HG02798 (cell line): ENCODE data around the gene GNG11.
"Not testable (repeated sequence)": the region's sequence is repeated elsewhere in the genome, so short reads cannot be mapped to it uniquely, and the experiment has no call there.

Experiments used
- ATAC-seq: cut with Tn5 transposase; IDR thresholded peaks from one replicate; pipeline ENCODE4 v1.9.1; 2021; ENCODE audit warnings: mild to moderate bottlenecking; ENCODE audit not compliant: unreplicated experiment, poor library complexity

The GNG11 gene

DNA sequence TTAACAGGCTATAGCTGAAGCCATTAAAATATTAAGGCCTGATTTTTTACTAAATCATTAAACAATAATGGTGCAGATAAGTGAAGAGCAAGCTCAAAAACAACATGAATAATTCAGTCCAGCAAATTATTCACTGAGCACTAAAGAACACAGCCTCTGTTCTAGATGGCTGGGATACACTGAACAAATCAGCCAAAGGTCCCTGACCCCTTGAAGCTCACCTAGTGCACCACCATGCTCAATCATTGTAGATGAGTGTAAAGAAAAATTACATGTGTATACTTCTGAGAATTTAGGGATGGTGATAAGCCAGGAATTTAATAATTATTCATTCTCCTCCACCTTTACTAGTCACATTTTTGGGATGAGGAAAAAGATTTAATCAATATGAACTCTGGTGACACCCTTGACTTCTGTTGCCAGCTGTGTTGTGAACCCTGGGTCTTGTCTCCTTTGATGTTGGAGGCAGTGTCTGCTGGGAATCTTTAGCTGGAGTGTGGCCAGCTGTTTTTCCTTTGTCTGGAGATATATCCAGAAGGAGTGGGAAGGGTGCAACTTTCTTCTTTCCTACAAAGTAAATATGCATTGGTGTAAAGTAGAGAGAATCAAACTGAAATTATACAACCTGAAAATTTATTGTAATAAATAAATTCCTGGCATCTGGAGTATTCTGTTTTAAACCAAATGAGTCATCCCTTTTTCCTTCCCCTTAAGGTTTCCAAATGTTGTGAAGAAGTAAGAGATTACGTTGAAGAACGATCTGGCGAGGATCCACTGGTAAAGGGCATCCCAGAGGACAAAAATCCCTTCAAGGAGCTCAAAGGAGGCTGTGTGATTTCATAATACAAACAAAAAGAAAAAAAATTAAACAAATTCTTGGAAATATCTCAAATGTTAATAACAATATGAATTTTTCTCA, 11.2 kb upstream of the GNG11 start:
- ATAC-seq = no peak

DNA sequence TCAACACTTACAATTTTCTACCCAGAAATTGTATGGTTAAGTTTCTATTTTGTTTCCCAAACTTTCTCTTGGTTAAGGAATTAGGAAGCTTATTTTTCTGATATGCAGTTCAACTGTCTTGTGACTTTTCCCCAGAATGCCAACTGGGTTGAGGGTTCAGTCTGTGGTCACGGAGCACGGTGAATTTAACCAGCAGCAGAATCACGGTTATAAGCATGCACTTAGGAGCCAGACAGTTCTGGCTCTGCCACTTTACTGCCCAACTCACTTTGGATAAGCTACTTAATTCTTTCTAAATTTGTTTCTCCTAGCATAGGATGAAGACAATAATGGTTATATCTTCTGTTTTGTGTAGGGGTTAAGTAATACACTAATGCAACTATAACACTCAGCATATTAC, 10.3 kb upstream of the GNG11 start:
- not testable (repeated sequence) for ATAC-seq

- not testable (repeated sequence) for ATAC-seq
Observed at GRCh38 chr7:93911661-93912060, 9.9 kb upstream of the GNG11 start.

- no peak for ATAC-seq
Observed at GRCh38 chr7:93913197-93913596, 8.3 kb upstream of the GNG11 start.

GRCh38 chr7:93914581-93915066, 6.9 kb upstream of the GNG11 start:
- ATAC-seq = no peak

- ATAC-seq = not testable (repeated sequence)
Observed at GRCh38 chr7:93915206-93915842, 6.2 kb upstream of the GNG11 start.

- not testable (repeated sequence) for ATAC-seq
Observed at GRCh38 chr7:93915888-93916287, 5.6 kb upstream of the GNG11 start.

DNA sequence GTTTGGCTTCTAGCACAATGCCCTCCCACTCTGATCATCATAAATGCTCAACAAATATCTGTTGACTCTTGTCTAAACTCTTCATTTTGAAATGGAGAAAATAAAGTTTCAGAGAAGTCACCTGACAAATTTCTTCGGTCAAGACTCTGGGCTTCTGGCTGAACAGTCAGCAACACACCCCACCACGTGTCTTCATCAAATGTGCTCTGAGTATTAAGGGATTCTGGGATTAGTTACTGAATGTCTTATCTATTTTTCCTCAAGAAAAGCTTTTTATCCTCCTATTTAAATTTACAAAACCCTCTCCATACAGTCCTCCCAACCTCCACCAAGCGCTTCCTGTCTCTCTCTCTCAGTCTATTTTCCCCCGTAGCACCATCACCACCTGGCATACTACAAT, 5.2 kb upstream of the GNG11 start:
- ATAC-seq = not testable (repeated sequence)

GRCh38 chr7:93920496-93921182, 896 bp upstream of the GNG11 start:
- no peak for ATAC-seq

GRCh38 chr7:93921186-93921585, 349 bp upstream of the GNG11 start:
- ATAC-seq = no peak

DNA sequence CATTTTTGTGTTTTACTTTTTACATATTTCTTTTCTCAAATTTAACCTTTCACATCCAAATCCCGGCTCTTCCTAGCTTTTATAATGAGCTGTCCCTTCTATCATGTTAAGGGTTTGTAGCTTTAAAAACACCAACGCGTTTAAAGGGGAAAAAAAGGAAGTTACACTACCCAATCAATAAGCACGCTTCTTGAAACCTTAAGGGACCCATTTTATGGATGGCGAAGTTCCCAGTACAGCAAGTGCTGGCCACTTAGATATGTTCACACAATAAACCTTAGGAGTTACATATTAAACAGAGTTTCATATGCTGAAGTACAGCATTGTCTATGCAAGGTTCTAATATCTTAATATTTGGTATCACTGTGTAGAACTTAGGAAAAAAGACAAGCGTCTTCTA, 1.8 kb downstream of the GNG11 start:
- no peak for ATAC-seq

- ATAC-seq = no peak
Observed at GRCh38 chr7:93923942-93924341, 2.4 kb downstream of the GNG11 start.

DNA sequence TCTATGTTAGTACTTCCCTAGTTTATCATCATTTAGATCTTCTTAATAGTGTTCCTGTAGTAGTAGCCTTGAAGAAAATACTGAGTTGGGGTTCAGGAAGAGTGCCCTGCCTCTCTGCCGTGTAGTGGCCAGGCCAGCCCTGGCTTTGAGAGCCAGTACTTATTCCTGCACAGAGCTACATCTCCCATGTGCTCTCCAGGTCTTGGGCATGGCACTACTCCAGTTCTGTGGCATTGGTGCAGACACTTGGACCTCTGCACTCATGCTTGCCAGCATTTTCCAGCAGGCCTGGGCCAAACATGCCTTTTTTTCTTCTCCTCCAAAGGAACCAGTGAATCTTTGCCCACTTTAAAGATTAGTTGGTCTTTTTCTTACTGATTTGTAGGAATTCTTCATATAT, 5.3 kb downstream of the GNG11 start:
- no peak for ATAC-seq

- no peak for ATAC-seq
Observed at GRCh38 chr7:93927585-93927984, 6.0 kb downstream of the GNG11 start.

- no peak for ATAC-seq
Observed at GRCh38 chr7:93931655-93932054, 10.1 kb downstream of the GNG11 start.

- no peak for ATAC-seq
Observed at GRCh38 chr7:93933156-93933555, 11.6 kb downstream of the GNG11 start.

- no peak for ATAC-seq
Observed at GRCh38 chr7:93935102-93935501, 13.6 kb downstream of the GNG11 start.

DNA sequence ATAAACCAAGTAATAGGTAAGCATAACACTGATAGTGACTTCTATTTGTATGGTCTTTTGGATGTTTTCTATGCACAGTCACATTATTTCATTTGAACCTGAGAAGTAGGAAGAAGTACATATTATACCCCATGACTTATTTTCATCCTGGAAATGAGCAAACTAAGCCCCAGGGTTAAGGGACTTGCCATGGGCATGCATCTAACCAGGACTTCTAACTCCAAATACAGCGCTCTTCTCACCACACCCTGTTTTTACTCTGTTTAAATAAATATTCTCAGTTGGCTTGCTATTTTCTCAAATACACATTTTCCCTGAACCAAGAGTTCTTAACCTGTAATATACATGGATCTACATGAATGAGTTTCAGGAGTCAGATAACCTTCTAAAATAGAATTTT, 16.3 kb downstream of the GNG11 start:
- ATAC-seq = no peak

- ATAC-seq = no peak
Observed at GRCh38 chr7:93938293-93938692, 16.8 kb downstream of the GNG11 start.

DNA sequence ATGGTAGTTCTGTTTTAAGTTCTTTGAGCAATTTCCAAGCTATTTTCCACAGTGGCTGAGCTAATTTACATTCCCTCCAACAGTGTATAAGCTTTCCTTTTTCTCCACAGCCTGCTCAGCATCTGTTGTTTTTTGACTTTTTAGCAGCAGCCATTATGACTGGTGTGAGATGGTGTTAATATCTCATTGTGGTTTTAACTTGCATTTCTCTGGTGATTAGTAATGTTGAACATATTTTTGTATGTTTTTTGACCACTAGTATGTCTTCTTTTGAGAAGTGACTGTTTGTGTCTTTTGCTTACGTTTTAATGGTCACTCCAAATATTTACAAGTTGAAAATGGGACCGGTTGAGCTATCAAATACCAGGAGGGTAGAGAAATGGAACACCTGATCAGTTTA, 20.4 kb downstream of the GNG11 start:
- no peak for ATAC-seq
